Measurements from ENCODE around the gene PFKL. TPM values are rescaled to one million over a fixed set of nuclear protein-coding genes. Genes with fewer than 3 reads are reported as not detected.

PFKL gene
- total RNA-seq, 1 donor from 2014 or later, result 135 TPM

GRCh38 chr21:44350773-44351481 lies 51.1 kb downstream of the PFKL start:
- Mint-ChIP-seq H3K27ac (no peak overlapping the region), H3K9me3 (no peaks in the 10 kb centered on the region), H3K4me1 (ENCODE audit: unreplicated experiment) (no peaks in the 10 kb centered on the region), H3K4me3 (no peak overlapping the region), H3K27me3 (peaks cover 8% of the 10 kb centered on the region), H3K36me3 (no peaks in the 10 kb centered on the region)
- no peak for TF ChIP-seq CTCF (conservative IDR thresholded peaks at IDR 0.05)
- DNase-seq (ENCODE audit: extremely low spot score, unreplicated experiment), result peak; percentile 67

GRCh38 chr21:44351535-44352252 lies 51.8 kb downstream of the PFKL start:
- Mint-ChIP-seq H3K9me3 (no peaks in the 10 kb centered on the region), H3K4me1 (ENCODE audit: unreplicated experiment) (no peaks in the 10 kb centered on the region), H3K27me3 (peaks cover 8% of the 10 kb centered on the region), H3K4me3 (no peak overlapping the region), H3K27ac (no peak overlapping the region), H3K36me3 (no peaks in the 10 kb centered on the region)
- no peak for DNase-seq (ENCODE audit: extremely low spot score, unreplicated experiment)
- no peak for TF ChIP-seq CTCF (conservative IDR thresholded peaks at IDR 0.05)

GRCh38 chr21:44352253-44352860 lies 52.5 kb downstream of the PFKL start:
- H3K9me3 Mint-ChIP-seq, result no peaks in the 10 kb centered on the region
- no peak for TF ChIP-seq CTCF (conservative IDR thresholded peaks at IDR 0.05)
- peaks cover 8% of the 10 kb centered on the region for H3K27me3 Mint-ChIP-seq
- no peak for DNase-seq (ENCODE audit: extremely low spot score, unreplicated experiment)
- no peaks in the 10 kb centered on the region for H3K36me3 Mint-ChIP-seq
- H3K4me3 Mint-ChIP-seq, result no peak overlapping the region
- H3K27ac Mint-ChIP-seq, result no peak overlapping the region
- H3K4me1 Mint-ChIP-seq (ENCODE audit: unreplicated experiment), result no peaks in the 10 kb centered on the region

- H3K27me3 Mint-ChIP-seq, result peaks cover 8% of the 10 kb centered on the region
- H3K9me3 Mint-ChIP-seq, result no peaks in the 10 kb centered on the region
- TF ChIP-seq CTCF (conservative IDR thresholded peaks at IDR 0.05), result no peak
- H3K36me3 Mint-ChIP-seq, result no peaks in the 10 kb centered on the region
- no peak within 1 kb of the TSS for H3K27ac Mint-ChIP-seq
- no peak within 1 kb of the TSS for H3K4me3 Mint-ChIP-seq
- H3K4me1 Mint-ChIP-seq (ENCODE audit: unreplicated experiment), result no peaks in the 10 kb centered on the region
- no peak for DNase-seq (ENCODE audit: extremely low spot score, unreplicated experiment)
These were observed 53.5 kb downstream of the PFKL start, which contains the start of gene TRPM2 for GRCh38 chr21:44353191-44353970. TSS of gene TRPM2 (plus strand) at chr21:44353621. CDS start at chr21:44353701, 80 bp downstream.

GRCh38 chr21:44354001-44354405 lies 54.1 kb downstream of the PFKL start:
- no peak for TF ChIP-seq CTCF (conservative IDR thresholded peaks at IDR 0.05)
- no peak overlapping the region for H3K27ac Mint-ChIP-seq
- no peak overlapping the region for H3K4me3 Mint-ChIP-seq
- H3K4me1 Mint-ChIP-seq (ENCODE audit: unreplicated experiment), result no peaks in the 10 kb centered on the region
- H3K9me3 Mint-ChIP-seq, result no peaks in the 10 kb centered on the region
- H3K27me3 Mint-ChIP-seq, result peaks cover 8% of the 10 kb centered on the region
- no peak for DNase-seq (ENCODE audit: extremely low spot score, unreplicated experiment)
- no peaks in the 10 kb centered on the region for H3K36me3 Mint-ChIP-seq
